ENCODE results near the gene DLG1.

- TF ChIP-seq CTCF (IDR thresholded peaks at IDR 0.05) (no peak), POLR2A (IDR thresholded peaks at IDR 0.05) (no peak), EP300 (IDR thresholded peaks at IDR 0.05; ENCODE audit: low read depth) (no peak), POLR2AphosphoS5 (IDR thresholded peaks at IDR 0.05) (no peak)
These were observed 57.2 kb downstream of the DLG1 start for GRCh38 chr3:197241173-197241572.

All from transverse colon (tissue), 4 donors.